ENCODE measurements around the gene SELENOM.

The SELENOM gene

DNA sequence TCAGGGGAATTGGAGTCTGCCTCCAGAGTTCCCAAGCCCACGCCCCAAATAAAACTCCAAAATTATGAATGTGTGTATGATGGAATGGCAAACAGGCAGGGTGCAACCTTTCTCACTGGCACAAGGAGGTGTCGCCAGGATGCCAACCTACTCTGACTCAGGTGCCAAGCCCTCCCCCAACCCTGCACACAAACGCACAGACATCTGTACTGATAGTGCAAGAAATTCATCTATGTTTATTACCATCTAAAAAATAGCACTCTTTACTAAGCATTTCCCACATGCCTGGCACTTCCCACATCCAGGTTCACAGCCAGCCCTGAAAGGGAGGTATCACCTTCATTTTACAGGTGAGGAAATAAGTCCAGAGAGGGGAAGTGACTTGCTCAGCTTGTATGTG, 31.7 kb upstream of the SELENOM start:
- ATAC-seq: no peak
- Mint-ChIP-seq H3K27ac (no peak overlapping the region), H3K36me3 (no peaks in the 10 kb centered on the region)

DNA sequence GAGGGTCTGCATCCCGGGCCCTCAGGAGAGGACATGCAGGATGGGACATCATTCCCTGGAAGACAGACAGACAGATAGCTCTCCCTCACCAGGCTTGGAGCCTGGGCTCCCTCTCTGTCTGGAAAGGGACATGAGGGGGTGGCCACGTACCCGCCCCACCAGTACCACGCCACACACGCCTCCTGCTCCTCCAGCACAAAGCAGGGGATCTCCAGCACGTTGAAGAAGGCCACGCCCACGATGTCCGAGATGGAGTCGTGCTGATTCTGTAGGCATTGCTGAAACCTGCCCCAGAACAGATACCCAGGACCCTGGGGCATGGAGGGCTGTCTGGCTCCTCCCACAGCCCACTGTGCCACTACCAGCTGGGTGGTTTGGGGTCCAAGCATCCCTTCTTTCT, 30.8 kb upstream of the SELENOM start:
- Mint-ChIP-seq H3K4me3 (no peak overlapping the region), H3K9me3 (no peaks in the 10 kb centered on the region), H3K27ac (no peak overlapping the region), H3K4me1 (no peaks in the 10 kb centered on the region), H3K36me3 (no peaks in the 10 kb centered on the region), H3K27me3 (peaks cover 34% of the 10 kb centered on the region)
- no peak for ATAC-seq

More for the DNA sequence above, 31.7 kb upstream of the SELENOM start:
- Mint-ChIP-seq H3K4me3 (no peak overlapping the region), H3K4me1 (no peaks in the 10 kb centered on the region), H3K9me3 (no peaks in the 10 kb centered on the region), H3K27me3 (peaks cover 34% of the 10 kb centered on the region)

DNA sequence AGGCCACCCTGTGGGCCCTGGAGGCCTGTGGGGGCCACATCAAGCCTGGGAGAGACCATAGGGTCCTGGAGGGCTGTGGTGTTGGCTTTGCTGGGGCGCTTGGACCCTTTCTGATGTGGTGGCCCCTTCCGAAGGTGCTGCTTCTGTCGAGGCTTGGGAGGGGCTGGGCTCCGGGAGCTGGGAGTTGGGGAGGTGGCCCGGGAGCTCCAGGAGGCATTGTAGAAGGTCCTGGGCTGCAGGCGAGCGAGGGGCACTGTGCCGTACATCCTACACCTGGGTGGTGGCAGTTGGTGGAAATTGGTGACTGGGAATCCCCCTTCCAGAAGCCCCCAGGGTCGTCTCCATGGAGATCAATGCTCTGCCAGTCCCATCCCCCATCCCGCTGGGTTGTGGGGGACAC, 30.4 kb upstream of the SELENOM start:
- H3K27me3 Mint-ChIP-seq: peaks cover 34% of the 10 kb centered on the region
- H3K36me3 Mint-ChIP-seq: no peaks in the 10 kb centered on the region
- H3K4me1 Mint-ChIP-seq: no peaks in the 10 kb centered on the region
- no peak overlapping the region for H3K4me3 Mint-ChIP-seq
- no peaks in the 10 kb centered on the region for H3K9me3 Mint-ChIP-seq
- H3K27ac Mint-ChIP-seq: no peak overlapping the region
- no peak for ATAC-seq

DNA sequence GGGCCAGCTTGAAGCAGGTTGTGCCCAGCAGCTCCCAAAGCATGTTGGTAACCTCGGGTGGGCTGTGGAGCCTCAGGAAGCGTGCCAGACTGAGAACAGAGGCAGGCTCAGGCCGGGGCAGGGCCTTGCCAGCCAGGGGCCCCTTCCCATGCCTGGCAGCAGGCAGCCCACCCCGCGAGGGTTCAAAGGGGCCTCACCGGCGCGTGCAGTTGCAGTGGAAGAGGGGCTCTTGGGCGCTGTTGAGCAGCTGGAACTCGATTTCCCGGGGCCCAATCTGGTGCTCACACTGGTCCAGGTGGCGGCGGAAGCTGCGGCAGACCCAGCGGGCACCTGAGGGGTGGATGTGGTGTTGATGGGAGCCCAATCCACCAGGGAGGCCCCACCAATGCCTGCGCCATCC, 29.3 kb upstream of the SELENOM start:
- no peak overlapping the region for H3K4me3 Mint-ChIP-seq
- no peak for ATAC-seq
- peaks cover 34% of the 10 kb centered on the region for H3K27me3 Mint-ChIP-seq
- no peaks in the 10 kb centered on the region for H3K36me3 Mint-ChIP-seq
- no peaks in the 10 kb centered on the region for H3K4me1 Mint-ChIP-seq
- no peaks in the 10 kb centered on the region for H3K9me3 Mint-ChIP-seq
- H3K27ac Mint-ChIP-seq: no peak overlapping the region

DNA sequence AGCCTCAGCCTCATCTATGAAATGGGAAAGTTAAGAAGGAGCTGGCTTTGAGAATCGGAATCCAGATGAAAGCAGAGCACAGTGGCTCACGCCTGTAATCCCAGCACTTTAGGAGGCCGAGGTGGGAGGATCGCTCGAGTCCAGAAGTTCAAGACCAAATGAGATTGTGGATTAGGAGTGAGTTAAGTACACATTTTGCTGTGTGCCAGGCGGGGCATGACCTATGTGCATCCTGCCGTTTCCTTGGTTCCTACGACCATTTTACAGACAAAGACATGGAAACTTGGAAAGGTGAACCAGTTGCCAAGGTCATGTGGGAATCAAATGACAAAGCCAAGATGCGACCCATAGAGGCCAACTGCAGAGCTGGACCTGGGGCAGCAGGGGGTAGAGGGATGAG, 28.8 kb upstream of the SELENOM start:
- ATAC-seq: no peak
- Mint-ChIP-seq H3K9me3 (no peaks in the 10 kb centered on the region), H3K4me3 (no peak overlapping the region), H3K4me1 (no peaks in the 10 kb centered on the region), H3K27ac (no peak overlapping the region), H3K27me3 (peaks cover 32% of the 10 kb centered on the region), H3K36me3 (no peaks in the 10 kb centered on the region)

DNA sequence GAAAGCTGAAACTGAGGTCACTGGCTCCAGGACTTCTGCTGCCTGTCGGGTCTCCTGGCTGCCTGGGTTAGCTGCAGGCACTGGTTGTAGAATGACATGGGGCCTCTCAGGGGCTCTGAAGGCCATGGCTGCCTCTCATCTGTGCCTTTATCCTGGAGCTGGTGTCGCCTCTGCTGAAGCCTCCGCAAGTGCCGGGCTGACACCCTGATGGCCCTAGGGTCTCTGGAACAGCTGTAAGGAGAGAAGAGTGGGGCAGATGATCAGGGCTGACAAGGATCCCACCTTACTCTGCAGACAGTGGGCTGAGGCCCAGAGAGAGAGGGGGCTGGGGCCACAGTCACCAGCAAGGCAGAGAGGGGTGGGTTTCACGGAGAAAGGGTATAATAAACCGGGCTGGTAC, 28.3 kb upstream of the SELENOM start:
- Mint-ChIP-seq H3K9me3 (no peaks in the 10 kb centered on the region), H3K27ac (no peak overlapping the region), H3K27me3 (peaks cover 27% of the 10 kb centered on the region), H3K4me1 (no peaks in the 10 kb centered on the region), H3K4me3 (no peak overlapping the region), H3K36me3 (no peaks in the 10 kb centered on the region)
- no peak for ATAC-seq

DNA sequence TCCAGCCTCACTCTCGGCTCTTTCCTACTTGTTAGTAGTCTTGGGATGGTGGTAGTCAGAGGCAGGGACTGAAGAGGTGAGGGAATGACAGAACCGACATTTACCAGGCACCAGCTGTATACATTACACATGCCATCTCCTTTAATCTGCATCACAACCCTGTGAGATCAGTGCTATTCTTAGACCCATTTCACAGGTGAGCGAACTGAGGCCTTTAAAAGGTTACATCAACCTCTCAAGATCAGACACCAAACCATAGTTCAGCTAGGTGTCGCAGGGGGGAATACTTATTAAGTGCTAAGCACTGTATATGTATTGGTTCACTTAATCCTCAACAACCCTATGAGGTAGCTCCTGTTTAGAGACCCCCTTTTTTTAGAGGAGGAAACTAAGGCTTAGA, 27.3 kb upstream of the SELENOM start:
- no peak for ATAC-seq
- H3K27me3 Mint-ChIP-seq: peaks cover 17% of the 10 kb centered on the region
- H3K9me3 Mint-ChIP-seq: no peaks in the 10 kb centered on the region
- no peak overlapping the region for H3K27ac Mint-ChIP-seq
- H3K4me3 Mint-ChIP-seq: no peak overlapping the region
- no peaks in the 10 kb centered on the region for H3K4me1 Mint-ChIP-seq
- no peaks in the 10 kb centered on the region for H3K36me3 Mint-ChIP-seq

DNA sequence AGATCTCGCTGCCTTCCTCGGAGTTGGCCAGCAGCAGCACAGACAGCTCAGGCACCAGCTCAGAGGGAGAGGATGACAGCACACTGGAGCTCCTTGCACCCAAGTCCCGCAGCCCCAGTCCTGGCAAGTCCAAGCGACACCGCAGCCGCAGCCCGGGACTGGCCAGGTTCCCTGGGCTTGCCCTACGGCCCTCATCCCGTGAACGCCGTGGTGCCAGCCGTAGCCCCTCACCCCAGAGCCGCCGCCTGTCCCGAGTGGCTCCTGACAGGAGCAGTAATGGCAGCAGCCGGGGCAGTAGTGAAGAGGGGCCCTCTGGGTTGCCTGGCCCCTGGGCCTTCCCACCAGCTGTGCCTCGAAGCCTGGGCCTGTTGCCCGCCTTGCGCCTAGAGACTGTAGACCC, 26.5 kb upstream of the SELENOM start:
- peaks cover 10% of the 10 kb centered on the region for H3K27me3 Mint-ChIP-seq
- peak; percentile 17 for ATAC-seq
- no peaks in the 10 kb centered on the region for H3K9me3 Mint-ChIP-seq
- H3K4me1 Mint-ChIP-seq: no peaks in the 10 kb centered on the region
- H3K27ac Mint-ChIP-seq: no peak overlapping the region
- H3K4me3 Mint-ChIP-seq: no peak overlapping the region
- H3K36me3 Mint-ChIP-seq: no peaks in the 10 kb centered on the region

DNA sequence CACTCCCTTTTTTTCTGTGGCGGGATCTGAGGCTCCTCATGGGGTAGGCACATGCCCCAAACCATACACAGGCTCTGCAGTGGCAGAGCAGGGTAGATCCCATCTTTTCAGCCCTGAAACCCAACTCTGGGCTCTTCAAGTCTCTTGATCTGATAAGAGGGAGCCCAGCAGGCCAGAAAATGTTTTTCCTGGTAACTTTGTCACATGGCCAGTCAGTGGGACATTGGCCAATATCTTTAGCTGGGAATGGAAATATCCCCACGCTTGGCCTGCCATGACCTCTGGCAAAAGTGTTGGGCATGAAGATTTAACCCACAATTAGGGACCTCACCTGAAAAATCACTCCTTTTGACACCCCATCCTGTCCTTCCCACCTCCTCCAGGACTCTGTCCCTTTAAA, 23.5 kb upstream of the SELENOM start:
- no peaks in the 10 kb centered on the region for H3K36me3 Mint-ChIP-seq
- H3K27me3 Mint-ChIP-seq: peaks cover 18% of the 10 kb centered on the region
- H3K4me3 Mint-ChIP-seq: no peak overlapping the region
- peaks cover 14% of the 10 kb centered on the region for H3K4me1 Mint-ChIP-seq
- no peak overlapping the region for H3K27ac Mint-ChIP-seq
- no peaks in the 10 kb centered on the region for H3K9me3 Mint-ChIP-seq
- ATAC-seq: no peak

DNA sequence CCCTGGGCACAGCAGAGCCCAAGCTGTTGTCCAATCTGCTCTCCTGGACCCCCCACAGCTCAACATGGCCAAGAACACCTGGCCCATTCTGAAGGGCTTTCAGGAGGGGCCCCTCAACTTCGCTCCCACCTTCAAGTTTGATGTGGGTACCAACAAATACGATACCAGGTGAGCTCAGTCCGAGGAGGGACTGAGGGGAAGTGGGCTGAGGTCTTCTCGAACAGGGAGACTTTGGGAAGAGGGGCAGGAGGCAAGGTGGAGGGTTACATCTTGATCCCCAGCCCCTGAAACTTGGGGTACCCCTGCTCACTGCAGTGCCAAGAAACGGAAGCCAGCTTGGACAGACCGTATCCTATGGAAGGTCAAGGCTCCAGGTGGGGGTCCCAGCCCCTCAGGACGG, 20.8 kb upstream of the SELENOM start:
- Mint-ChIP-seq H3K4me3 (no peak overlapping the region), H3K9me3 (no peaks in the 10 kb centered on the region), H3K27me3 (peaks cover 24% of the 10 kb centered on the region), H3K27ac (no peak overlapping the region), H3K4me1 (peaks cover 15% of the 10 kb centered on the region), H3K36me3 (no peaks in the 10 kb centered on the region)
- no peak for ATAC-seq

DNA sequence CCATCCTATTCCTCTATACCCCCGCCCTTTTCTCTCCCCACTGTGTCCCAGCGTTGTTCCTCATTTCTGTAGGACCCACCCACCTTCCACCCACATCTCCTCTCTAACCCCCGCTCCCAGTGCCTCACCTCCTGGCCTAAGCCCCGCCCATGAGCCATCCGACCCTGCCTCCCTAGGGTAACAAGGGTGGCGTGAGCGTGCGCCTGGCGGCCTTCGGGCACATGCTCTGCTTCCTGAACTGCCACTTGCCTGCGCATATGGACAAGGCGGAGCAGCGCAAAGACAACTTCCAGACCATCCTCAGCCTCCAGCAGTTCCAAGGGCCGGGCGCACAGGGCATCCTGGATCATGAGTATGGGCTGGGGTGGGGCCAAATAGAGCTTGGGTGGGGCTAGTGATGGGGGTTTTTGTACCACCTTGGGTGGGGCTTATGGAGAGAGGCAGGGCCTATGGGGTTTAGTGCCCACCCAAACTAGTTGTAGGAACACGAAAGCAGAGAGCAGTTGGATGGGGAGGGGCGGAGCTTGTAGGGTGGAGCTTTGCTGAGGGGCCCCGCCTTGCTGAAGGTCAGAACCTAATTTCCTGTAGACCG, 19.9 kb upstream of the SELENOM start:
- H3K27me3 Mint-ChIP-seq: peaks cover 24% of the 10 kb centered on the region

DNA sequence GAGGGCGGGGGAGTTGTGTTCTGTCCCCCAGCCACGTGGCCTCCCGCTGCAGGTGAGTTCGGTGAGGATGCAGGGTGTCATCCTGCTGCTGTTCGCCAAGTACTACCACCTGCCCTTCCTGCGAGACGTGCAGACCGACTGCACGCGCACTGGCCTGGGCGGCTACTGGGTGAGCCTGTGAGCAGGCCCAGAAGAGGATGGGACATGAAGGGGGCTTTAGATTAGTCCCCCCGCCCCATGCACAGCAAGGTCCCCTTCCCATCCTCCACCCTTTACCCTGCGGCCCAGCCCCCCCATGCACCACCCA, 19.5 kb upstream of the SELENOM start:
- peaks cover 15% of the 10 kb centered on the region for H3K4me1 Mint-ChIP-seq
- H3K4me3 Mint-ChIP-seq: no peak overlapping the region
- H3K36me3 Mint-ChIP-seq: no peaks in the 10 kb centered on the region
- no peaks in the 10 kb centered on the region for H3K9me3 Mint-ChIP-seq
- H3K27me3 Mint-ChIP-seq: peaks cover 24% of the 10 kb centered on the region
- peak; percentile 3 for ATAC-seq
- H3K27ac Mint-ChIP-seq: no peak overlapping the region

More for the DNA sequence above, 19.9 kb upstream of the SELENOM start:
- no peak overlapping the region for H3K27ac Mint-ChIP-seq
- no peaks in the 10 kb centered on the region for H3K9me3 Mint-ChIP-seq
- H3K4me1 Mint-ChIP-seq: peaks cover 15% of the 10 kb centered on the region
- H3K4me3 Mint-ChIP-seq: peak overlapping the region; percentile 57
- H3K36me3 Mint-ChIP-seq: no peaks in the 10 kb centered on the region
- ATAC-seq: peak; percentile 3

DNA sequence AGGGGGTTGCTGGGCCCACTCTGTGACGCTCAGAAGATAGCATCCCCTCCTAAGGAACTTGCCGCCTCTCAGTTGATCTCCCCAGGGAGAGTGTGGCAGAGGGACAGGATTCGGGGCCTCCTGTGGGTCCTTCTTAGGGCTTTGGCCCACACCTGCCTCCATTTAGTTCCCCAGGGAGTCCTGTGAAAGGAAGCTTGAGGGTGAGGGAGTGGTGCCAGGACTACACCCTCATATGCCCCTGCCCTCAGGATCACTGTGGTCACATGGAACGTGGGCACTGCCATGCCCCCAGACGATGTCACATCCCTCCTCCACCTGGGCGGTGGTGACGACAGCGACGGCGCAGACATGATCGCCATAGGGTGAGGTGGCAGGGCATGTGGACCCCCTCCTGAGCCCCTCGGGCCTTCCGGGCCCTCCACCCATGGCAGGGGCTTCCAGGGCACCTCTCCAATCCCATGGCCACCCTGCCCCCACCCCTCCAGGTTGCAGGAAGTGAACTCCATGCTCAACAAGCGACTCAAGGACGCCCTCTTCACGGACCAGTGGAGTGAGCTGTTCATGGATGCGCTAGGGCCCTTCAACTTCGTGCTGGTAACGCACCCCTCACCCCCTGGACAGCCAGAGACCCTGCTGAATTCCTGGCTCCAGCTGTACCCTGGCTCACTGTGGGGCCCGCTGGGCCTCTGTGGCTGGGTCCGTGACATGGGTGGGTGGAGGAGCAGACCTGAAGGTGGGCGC, 18.9 kb upstream of the SELENOM start:
- no peaks in the 10 kb centered on the region for H3K9me3 Mint-ChIP-seq
- ATAC-seq: no peak

DNA sequence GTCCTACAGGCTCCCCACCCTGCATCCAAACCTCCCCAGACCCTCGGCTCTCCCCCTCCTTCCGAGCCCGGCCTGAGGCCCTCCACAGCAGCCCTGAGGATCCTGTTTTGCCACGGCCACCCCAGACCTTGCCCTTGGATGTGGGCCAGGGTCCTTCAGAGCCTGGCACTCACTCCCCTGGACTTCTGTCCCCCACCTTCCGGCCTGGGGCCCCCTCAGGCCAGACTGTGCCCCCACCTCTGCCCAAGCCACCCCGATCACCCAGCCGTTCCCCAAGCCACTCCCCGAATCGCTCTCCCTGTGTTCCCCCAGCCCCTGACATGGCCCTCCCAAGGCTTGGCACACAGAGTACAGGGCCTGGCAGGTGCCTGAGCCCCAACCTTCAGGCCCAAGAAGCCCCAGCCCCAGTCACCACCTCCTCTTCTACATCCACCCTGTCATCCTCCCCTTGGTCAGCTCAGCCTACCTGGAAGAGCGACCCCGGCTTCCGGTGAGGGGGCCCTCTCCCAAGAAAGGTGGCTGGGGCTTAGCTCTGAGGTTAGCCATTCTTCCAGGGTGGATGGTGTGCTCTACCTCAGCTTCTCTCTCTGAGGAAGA, 18.3 kb upstream of the SELENOM start:
- Mint-ChIP-seq H3K27me3 (peaks cover 24% of the 10 kb centered on the region), H3K27ac (no peak overlapping the region), H3K4me1 (peaks cover 15% of the 10 kb centered on the region), H3K36me3 (no peaks in the 10 kb centered on the region), H3K9me3 (no peaks in the 10 kb centered on the region), H3K4me3 (no peak overlapping the region)
- no peak for ATAC-seq

More for the DNA sequence above, 18.9 kb upstream of the SELENOM start:
- Mint-ChIP-seq H3K4me3 (no peak overlapping the region), H3K4me1 (peaks cover 15% of the 10 kb centered on the region), H3K27me3 (peaks cover 24% of the 10 kb centered on the region), H3K27ac (no peak overlapping the region), H3K36me3 (no peaks in the 10 kb centered on the region)

DNA sequence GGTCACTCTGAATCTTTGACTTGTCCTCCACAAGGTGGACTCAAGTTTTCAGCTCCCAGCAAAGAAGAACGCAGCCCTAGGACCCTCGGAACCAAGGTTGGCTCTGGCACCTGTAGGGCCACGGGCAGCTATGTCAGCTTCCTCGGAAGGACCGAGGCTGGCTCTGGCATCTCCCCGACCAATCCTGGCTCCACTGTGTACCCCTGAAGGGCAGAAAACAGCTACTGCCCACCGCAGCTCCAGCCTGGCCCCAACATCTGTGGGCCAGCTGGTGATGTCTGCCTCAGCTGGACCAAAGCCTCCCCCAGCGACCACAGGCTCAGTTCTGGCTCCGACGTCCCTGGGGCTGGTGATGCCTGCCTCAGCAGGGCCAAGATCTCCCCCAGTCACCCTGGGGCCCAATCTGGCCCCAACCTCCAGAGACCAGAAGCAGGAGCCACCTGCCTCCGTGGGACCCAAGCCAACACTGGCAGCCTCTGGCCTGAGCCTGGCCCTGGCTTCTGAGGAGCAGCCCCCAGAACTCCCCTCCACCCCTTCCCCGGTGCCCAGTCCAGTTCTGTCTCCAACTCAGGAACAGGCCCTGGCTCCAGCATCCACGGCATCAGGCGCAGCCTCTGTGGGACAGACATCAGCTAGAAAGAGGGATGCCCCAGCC, 17.6 kb upstream of the SELENOM start:
- Mint-ChIP-seq H3K4me3 (no peak overlapping the region), H3K27me3 (peaks cover 24% of the 10 kb centered on the region), H3K4me1 (peaks cover 15% of the 10 kb centered on the region), H3K27ac (no peak overlapping the region), H3K36me3 (no peaks in the 10 kb centered on the region), H3K9me3 (no peaks in the 10 kb centered on the region)
- no peak for ATAC-seq

DNA sequence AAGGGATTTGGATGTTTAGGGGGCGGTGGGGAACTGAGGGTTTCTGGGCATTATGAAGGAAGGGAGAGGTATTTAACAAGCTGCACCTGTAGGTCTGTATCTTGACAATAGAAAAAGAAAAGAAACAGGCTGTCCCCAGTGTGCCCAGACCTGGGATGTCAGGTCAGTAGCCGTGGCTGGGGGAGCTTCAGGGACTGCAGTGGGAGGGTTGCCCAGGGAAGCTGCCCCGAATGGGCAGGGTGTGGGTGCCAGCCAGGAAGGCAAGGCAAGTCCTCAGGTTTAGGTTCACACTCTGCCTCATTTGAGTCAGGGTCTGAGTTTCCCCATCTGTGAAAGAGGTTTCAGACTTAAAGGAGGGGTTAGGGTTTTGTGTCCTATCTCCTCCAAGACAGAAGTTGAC, 16.9 kb upstream of the SELENOM start:
- H3K4me3 Mint-ChIP-seq: no peak overlapping the region
- H3K4me1 Mint-ChIP-seq: peaks cover 15% of the 10 kb centered on the region
- H3K9me3 Mint-ChIP-seq: no peaks in the 10 kb centered on the region
- no peak overlapping the region for H3K27ac Mint-ChIP-seq
- H3K36me3 Mint-ChIP-seq: no peaks in the 10 kb centered on the region
- ATAC-seq: no peak
- peaks cover 24% of the 10 kb centered on the region for H3K27me3 Mint-ChIP-seq

Measured in stimulated activated memory B cell treated with anti-CD40 and anti-IgM and Interleukin-4, amounts not matched to agents 10 μg/mL and 1 μg/mL and 100 μg/mL, for 72 hours (primary cell).